OCI-LY1 (cell line): ENCODE data around the gene GSKIP.

Source experiments
- CTCF ChIP-seq: fragments of 200-600 bp; sonication (generic), shearing (Covaris generic); IDR thresholded peaks from 2 replicates; pipeline ENCODE4 v1.5.1; 2017; ENCODE audit warnings: mild to moderate bottlenecking, antibody characterized with exemption, low read length, moderate library complexity, mixed read lengths
- EZH2 ChIP-seq: fragments of 200-600 bp; sonication (generic), shearing (Covaris generic); IDR thresholded peaks from 2 replicates; pipeline ENCODE4 v1.8.0; 2017; ENCODE audit warnings: borderline replicate concordance, mixed run types, mild to moderate bottlenecking, antibody characterized with exemption, low read length, moderate library complexity, mixed read lengths

GRCh38 chr14:96413526-96413925 is 50.2 kb downstream of the GSKIP start:
- TF ChIP-seq CTCF, result no peak
- no peak for TF ChIP-seq EZH2
